GM12878 (cell line): Measurements from ENCODE around the gene STX10. TPM values are rescaled to one million over a fixed set of nuclear protein-coding genes. Genes with fewer than 3 reads are reported as not detected.

Experiments
- ATAC-seq: fragments of 200-7000 bp; cut with Tn5 transposase; 3 replicates; pipeline ENCODE4 v1.9.1; 2020; ENCODE audit warnings: mild to moderate bottlenecking, moderate library complexity
- BruUV-seq: library from RNA; stranded (reverse); fragments of 400-500 nt; replicated peaks from 2 replicates; lab custom pipeline; 2021; lab: Mats Ljungman, UMichigan
- CTCF ChIA-PET: fragments of 300-600 bp; sonication (Branson Sonifier 250); formaldehyde crosslinking; extraction: SDS; loops from one replicate; lab custom pipeline; 2021; ENCODE audit warnings: inconsistent platforms; lab: Yijun Ruan, JAX
- POLR2A ChIA-PET: fragments of 350-600 bp; formaldehyde crosslinking; extraction: SDS; loops from one replicate; lab custom pipeline; 2021; ENCODE audit warnings: inconsistent platforms; lab: Charles Lee
- RAD21 ChIA-PET: fragments of 300-600 bp; sonication (Branson Sonifier 250); formaldehyde crosslinking; loops from one replicate; lab custom pipeline; 2023; ENCODE audit warnings: antibody characterized with exemption; ENCODE audit not compliant: unreplicated experiment; lab: Charles Lee
- SMC1A ChIA-PET: fragments of 300-600 bp; sonication (Branson Sonifier 250); formaldehyde crosslinking; loops from one replicate; lab custom pipeline; 2023; ENCODE audit not compliant: unreplicated experiment, uncharacterized antibody; lab: Charles Lee
- DNase-seq: peaks from one replicate; pipeline ENCODE4 v3.0.0-alpha.2; 2011; ENCODE audit warnings: low read depth, low spot score
- FAIRE-seq: peaks from 3 replicates; lab custom pipeline; 2011; peaks lifted over from hg19 to GRCh38; lab: Jason Lieb, UNC
- H2AFZ ChIP-seq: 2 replicates; pipeline ENCODE4 v1.6.0; 2011; ENCODE audit warnings: low read depth, low read length, control low read depth; ENCODE audit not compliant: control insufficient read depth
- H3K27ac ChIP-seq: 2 replicates; pipeline ENCODE4 v1.5.1; 2011; ENCODE audit warnings: control low read depth; ENCODE audit not compliant: control insufficient read depth, insufficient read depth
- H3K27me3 ChIP-seq, 2 experiments: replicated peaks in 1 of 2; 2 replicates each; pipeline versions ENCODE4 v1.6.0 to v1.6.1; 2011; ENCODE audit warnings: low read length in 1 of 2; ENCODE audit not compliant: control insufficient read depth in 2 of 2, insufficient read depth in 2 of 2
- H3K36me3 ChIP-seq, 2 experiments: 2 replicates each; pipeline ENCODE4 v1.5.1; 2011; ENCODE audit warnings: low read length in 1 of 2; ENCODE audit not compliant: control insufficient read depth in 2 of 2, insufficient read depth in 2 of 2
- H3K4me1 ChIP-seq: 2 replicates; pipeline ENCODE4 v1.6.1; 2011; ENCODE audit warnings: mild to moderate bottlenecking, low read length, moderate library complexity, mixed read lengths; ENCODE audit not compliant: control insufficient read depth, insufficient read depth
- H3K4me2 ChIP-seq: 2 replicates; pipeline ENCODE4 v1.6.0; 2011; ENCODE audit warnings: control low read depth; ENCODE audit not compliant: control insufficient read depth, insufficient read depth
- H3K4me3 ChIP-seq: fragments of 200-600 bp; sonication (generic); 2 replicates; pipeline ENCODE4 v1.5.1; 2016
- H3K79me2 ChIP-seq: 2 replicates; pipeline ENCODE4 v1.6.0; 2011; ENCODE audit warnings: low read length; ENCODE audit not compliant: control insufficient read depth, insufficient read depth
- H3K9ac ChIP-seq: 2 replicates; pipeline ENCODE4 v1.8.0; 2011; ENCODE audit warnings: low read length, control low read depth, mixed read lengths; ENCODE audit not compliant: control insufficient read depth, insufficient read depth
- H3K9me3 ChIP-seq: replicated peaks from 3 replicates; pipeline ENCODE4 v1.5.1; 2011; ENCODE audit warnings: mild to moderate bottlenecking, low read length; ENCODE audit not compliant: control insufficient read depth, insufficient read depth
- H4K20me1 ChIP-seq: 2 replicates; pipeline ENCODE4 v1.6.0; 2011; ENCODE audit not compliant: control insufficient read depth, insufficient read depth
- FOXK2 ChIP-seq: fragments of 450-650 bp; IDR thresholded peaks from 2 replicates; pipeline ENCODE4 v1.6.1; 2017; ENCODE audit warnings: mild to moderate bottlenecking, moderate library complexity
- NFIC ChIP-seq: IDR thresholded peaks from 2 replicates; pipeline ENCODE4 v1.6.1; 2012; ENCODE audit warnings: low read depth, mild to moderate bottlenecking, inconsistent platforms, low read length, moderate library complexity
- NR2C2 ChIP-seq: IDR thresholded peaks from 2 replicates; pipeline ENCODE4 v1.6.1; 2011; ENCODE audit warnings: borderline replicate concordance, low read depth; ENCODE audit not compliant: control insufficient read depth, insufficient read length
- NR2F1 ChIP-seq: fragments of 450-650 bp; conservative IDR thresholded peaks from 2 replicates; pipeline ENCODE4 v1.6.1; 2017; ENCODE audit warnings: mild to moderate bottlenecking
- RCOR1 ChIP-seq: conservative IDR thresholded peaks from 2 replicates; pipeline ENCODE4 v1.6.1; 2012; ENCODE audit warnings: low read depth, low read length, improper control_type of control experiment
- SMARCA5 ChIP-seq: fragments of 450-650 bp; IDR thresholded peaks from 2 replicates; pipeline ENCODE4 v1.6.1; 2017; ENCODE audit warnings: mild to moderate bottlenecking
- STAT1 ChIP-seq: fragments of 450-650 bp; conservative IDR thresholded peaks from 2 replicates; pipeline ENCODE4 v1.6.1; 2014; ENCODE audit warnings: antibody characterized with exemption, mild to moderate bottlenecking
- WGBS: methylation state at CpG from one replicate; pipeline ENCODE4 v1.1.6; 2016; ENCODE audit warnings: low lambda C conversion rate; ENCODE audit not compliant: insufficient replicate concordance, insufficient coverage; ENCODE audit errors: missing lambda C conversion rate; 5-methylcytosine and 5-hydroxymethylcytosine counted together
- in situ Hi-C: fragments of 300-500 bp; cut with MboI; formaldehyde crosslinking; loops from 9 replicates; pipeline ENCODE4 v1.14.3; 2018; ENCODE audit warnings: mixed read lengths
- intact Hi-C: fragments of 100-400 bp; cut with micrococcal nuclease; formaldehyde crosslinking; loops from one replicate; pipeline ENCODE4 v1.14.2; 2022; ENCODE audit not compliant: unreplicated experiment
- polyA plus RNA-seq, 11 experiments: library from polyadenylated mRNA; depleted of rRNA in 4 of 11; unstranded in 6 of 11; stranded (reverse) in 5 of 11; fragments of >200 nt; fragmentation: Nextera tagmentation in 4 of 11; fragmentation: Illumina TruSeq in 1 of 11; extraction: Ambion mirVana in 4 of 11; extraction: Trizol in 1 of 11; gene quantifications; 1 replicate in 1 of 11; 2 replicates in 10 of 11; pipeline versions ENCODE4 v1.2.1 to v1.2.3, GENCODE V29; 2011 to 2016; ENCODE audit warnings: inconsistent platforms in 2 of 11, missing spikeins in 2 of 11, low read depth in 1 of 11
- total RNA-seq, 4 experiments: library from RNA; depleted of rRNA in 3 of 4; stranded (reverse); fragments of >200 nt in 3 of 4; fragmentation: Illumina TruSeq in 1 of 4; extraction: Trizol in 1 of 4; gene quantifications; 2 replicates each; pipeline versions ENCODE4 v1.2.1 to v1.2.3, GENCODE V29; 2013 to 2021

Gene STX10
- total and polyA plus RNA-seq, 10 of the 15 experiments (the other 5 are each of a cell fraction or from before 2014, with no cell fraction given): 0.56 to 76.1 (median 47.6) TPM

DNA sequence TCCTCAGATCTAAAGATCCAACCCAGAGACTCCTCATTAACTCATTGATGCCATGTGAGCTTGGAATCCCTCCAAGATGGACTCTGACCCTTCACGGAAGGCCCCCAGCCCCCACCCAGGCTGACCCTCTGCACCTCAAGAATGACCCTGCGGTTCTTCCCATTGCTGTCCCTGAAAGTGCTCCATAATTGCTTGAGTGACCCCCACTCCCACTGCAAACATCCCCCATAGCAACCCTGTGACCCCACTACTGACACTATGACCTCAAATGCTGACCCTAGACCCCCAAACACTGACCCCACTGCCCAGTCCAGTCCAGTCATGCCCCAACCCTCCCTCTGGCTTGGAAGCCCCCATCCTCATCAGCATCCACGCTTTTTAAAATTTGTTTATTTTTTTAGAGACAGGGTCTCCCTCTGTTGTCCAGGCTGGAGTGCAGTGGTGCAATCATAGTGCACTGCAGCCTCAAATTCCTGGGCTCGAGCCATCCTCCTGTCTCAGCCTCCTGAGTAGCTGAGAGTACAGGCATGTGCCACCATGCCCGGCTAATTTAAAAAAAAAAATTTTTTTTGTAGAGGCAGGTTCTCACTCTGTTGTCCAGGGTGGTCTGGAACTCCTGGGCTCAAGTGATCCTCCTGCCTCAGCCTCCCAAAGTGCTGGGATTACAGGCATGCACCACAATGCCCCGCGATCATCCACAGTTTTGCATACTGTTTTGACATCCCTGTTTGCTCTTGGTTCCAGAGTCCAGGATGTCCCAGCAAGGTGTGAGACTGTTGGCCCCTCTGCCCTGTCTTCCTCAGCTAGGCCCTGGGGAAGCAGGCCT, 48.4 kb downstream of the STX10 start:
- ChIA-PET SMC1A (no interaction called here), CTCF (interaction anchor here (0.6 to 3.0 kb wide), 12 partner anchors 16 to 225 kb away, joined by 3 to 13 read pairs (median 3); partner anchors contain the start of gene NACC1), POLR2A (interaction anchor here (0.6 to 1.4 kb wide), 5 partner anchors 16 to 146 kb away, joined by 3 to 6 read pairs (median 3); partner anchors contain the start of gene NACC1), RAD21 (no interaction called here)
- Histone ChIP-seq H3K36me3 (no peaks in the 10 kb centered on the region; a peak in 1 of 4 replicates), H4K20me1 (no peaks in the 10 kb centered on the region), H3K9ac (peak overlapping the region; percentile 59), H3K79me2 (peaks cover 5% of the 10 kb centered on the region; the same call in 1 of the 2 replicates), H3K4me1 (peaks cover 50% of the 10 kb centered on the region), H3K27me3 (peaks cover 2% of the 10 kb centered on the region in 2 experiments), H2AFZ (peak overlapping the region; percentile 56; the same call in 1 of the 2 replicates), H3K4me3 (peak overlapping the region; percentile 57), H3K4me2 (peak overlapping the region; percentile 99), H3K9me3 (no peaks in the 10 kb centered on the region; the same call in 2 of the 3 replicates), H3K27ac (peak overlapping the region; percentile 90)
- no peak for FAIRE-seq
- no TSS peak for BruUV-seq
- in situ Hi-C loops: no loop called here
- no peak for ATAC-seq
- TF ChIP-seq STAT1: no peak
- TF ChIP-seq NR2F1: peak; percentile 37
- no peak for TF ChIP-seq NR2C2
- no peak for TF ChIP-seq RCOR1
- TF ChIP-seq NFIC: no peak
- TF ChIP-seq SMARCA5: no peak
- TF ChIP-seq FOXK2: no peak
- intact Hi-C loops: loop anchor here (5.0 kb wide), 2 partner anchors 50 to 160 kb away; partner anchors contain the start of genes IER2 and STX10
- WGBS: 28% methylated on average over 7 of the region's 7 CpGs
- DNase-seq: no peak
